Esophagus muscularis mucosa (tissue), 4 donors: ENCODE data around the gene PLEKHF1.

Experiments
- EP300 ChIP-seq: sonication (generic); formaldehyde crosslinking; IDR thresholded peaks from one replicate; pipeline ENCODE4 v1.6.1; 2017; ENCODE audit warnings: antibody characterized with exemption
- POLR2A ChIP-seq: fragments of 450-650 bp; IDR thresholded peaks from one replicate; pipeline ENCODE4 v1.6.1; 2017; ENCODE audit warnings: antibody characterized with exemption, moderate library complexity, mild to moderate bottlenecking, low read depth
- POLR2AphosphoS5 ChIP-seq, 2 donors: sonication (generic); formaldehyde crosslinking; IDR thresholded peaks; one replicate each; pipeline ENCODE4 v1.6.1; 2017; ENCODE audit warnings: antibody characterized with exemption in 2 of 2
- TF ChIP-seq, protein P1 (sequence below), 3 experiments: fragments of 200-600 bp in 2 of 3; fragments of 450-650 bp in 1 of 3; sonication (generic) in 2 of 3; IDR thresholded peaks; one replicate each; pipeline ENCODE4 v1.5.1; 2017 to 2019; ENCODE audit warnings: antibody characterized with exemption in 3 of 3, mild to moderate bottlenecking in 2 of 3, moderate library complexity in 1 of 3

DNA sequence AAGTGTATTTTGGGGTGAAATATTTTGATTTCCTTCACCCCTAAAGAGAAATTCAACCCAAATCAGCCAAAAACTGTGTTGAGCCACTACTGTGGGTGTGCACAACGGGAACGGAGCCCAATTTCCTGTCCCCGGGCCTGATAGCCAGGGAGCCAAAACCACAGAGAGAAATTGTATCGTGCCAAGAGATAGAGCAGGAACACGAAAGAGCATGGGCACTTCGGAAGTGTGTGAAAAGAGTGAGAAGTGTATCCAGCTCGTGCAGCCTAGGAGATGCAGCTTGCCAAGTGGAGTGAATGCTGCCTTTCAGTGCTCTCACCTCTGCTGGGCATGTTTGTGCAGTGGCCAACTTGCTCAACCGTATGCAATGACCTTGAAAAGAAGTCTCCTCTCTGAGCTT lies 19.4 kb upstream of the PLEKHF1 start:
- no peak for TF ChIP-seq POLR2AphosphoS5 (IDR thresholded peaks at IDR 0.05)
- TF ChIP-seq, protein P1, sequence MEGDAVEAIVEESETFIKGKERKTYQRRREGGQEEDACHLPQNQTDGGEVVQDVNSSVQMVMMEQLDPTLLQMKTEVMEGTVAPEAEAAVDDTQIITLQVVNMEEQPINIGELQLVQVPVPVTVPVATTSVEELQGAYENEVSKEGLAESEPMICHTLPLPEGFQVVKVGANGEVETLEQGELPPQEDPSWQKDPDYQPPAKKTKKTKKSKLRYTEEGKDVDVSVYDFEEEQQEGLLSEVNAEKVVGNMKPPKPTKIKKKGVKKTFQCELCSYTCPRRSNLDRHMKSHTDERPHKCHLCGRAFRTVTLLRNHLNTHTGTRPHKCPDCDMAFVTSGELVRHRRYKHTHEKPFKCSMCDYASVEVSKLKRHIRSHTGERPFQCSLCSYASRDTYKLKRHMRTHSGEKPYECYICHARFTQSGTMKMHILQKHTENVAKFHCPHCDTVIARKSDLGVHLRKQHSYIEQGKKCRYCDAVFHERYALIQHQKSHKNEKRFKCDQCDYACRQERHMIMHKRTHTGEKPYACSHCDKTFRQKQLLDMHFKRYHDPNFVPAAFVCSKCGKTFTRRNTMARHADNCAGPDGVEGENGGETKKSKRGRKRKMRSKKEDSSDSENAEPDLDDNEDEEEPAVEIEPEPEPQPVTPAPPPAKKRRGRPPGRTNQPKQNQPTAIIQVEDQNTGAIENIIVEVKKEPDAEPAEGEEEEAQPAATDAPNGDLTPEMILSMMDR (IDR thresholded peaks at IDR 0.05) = no peak
- TF ChIP-seq EP300 = no peak
- TF ChIP-seq POLR2A = no peak
